Activated CD4-positive, alpha-beta T cell treated with anti-CD3 and anti-CD28 coated beads, Interleukin-2, amount 50 U/mL, for 1 hour (primary cell): ENCODE results near the gene USB1.

ENCODE experiments used
- DNase-seq: peaks from one replicate; pipeline ENCODE4 v3.0.0-alpha.2; 2020

The USB1 gene

DNA sequence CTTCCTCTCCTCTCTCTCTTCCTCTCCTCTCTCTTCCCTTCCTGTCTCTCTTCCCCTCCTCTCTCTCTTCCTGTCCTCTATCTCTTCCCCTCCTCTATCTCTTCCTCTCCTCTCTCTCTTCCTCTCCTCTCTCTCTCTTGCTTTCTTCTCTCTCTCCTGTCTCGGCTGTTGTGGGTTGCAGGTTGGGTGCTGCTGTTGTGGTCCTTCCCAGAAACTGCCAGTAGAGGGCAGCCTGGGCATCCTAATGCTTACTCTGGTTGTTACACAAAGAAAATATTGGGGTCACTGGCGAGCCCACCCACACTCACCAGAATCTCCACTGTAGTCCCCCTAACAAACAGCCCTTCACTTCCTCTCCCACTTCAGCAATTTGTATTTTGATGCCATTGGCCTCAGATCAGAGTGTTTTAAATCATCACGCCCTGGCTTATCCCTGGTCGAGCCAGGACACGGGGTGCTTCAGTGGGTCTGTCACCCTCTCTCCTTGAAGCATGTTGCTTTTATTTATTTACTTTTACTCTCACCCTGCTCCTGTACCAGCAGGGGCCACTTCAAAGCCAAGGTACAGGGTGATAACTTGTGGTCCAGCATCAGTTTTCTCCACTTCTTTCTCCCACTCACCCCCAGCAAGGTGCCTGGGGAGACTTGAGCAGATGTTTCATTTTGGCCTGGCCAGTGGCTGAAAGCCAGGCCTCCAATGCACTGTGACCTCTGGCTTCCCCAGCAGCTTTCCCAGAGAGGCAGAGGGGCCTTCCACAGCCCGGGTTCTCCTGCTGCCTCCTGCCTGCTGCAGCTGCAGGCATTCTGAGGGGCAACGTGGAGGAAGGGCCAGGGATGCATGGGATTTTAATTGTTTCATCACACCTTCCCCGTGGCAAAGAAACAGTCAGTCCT lies 19.7 kb downstream of the USB1 start:
- DNase-seq: peak; percentile 67

GRCh38 chr16:58021661-58022551 lies 20.7 kb downstream of the USB1 start:
- no peak for DNase-seq

DNA sequence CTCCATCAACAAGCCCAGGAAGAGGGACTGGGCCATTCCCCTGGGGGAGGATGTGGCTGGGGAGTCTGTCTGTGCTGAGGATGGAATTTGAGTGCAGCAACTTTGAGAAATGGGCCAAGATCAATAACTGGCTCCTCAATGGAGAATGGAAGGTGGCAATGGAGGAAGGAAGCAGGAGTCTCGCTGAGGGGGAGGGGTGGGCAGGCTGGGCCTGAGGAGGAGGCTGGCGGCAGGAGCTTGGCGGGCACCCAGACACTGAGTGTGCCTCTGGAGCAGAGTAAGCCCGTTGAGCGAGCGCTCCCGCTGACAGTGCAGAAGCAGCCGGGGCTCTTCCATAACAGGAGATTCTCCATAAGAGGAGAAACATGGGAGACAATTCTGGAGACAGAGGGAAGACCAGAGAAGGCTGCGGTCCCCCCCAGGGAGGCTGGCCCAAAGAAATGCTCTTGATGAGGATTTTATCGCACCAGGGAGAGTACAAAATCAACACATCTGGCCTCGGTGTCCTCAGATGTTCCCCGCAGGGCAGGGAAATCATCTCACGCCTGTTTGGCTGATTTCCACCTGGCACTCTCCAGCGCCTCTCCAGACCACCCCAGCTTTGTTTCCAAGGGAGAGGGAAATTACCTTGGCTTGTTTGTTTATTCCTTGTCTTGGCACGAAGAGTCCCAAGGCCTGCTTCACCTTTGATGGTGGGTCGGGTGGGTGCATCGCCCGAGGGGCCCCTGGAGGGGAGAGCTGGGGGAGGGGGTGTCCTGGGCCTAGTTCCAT lies 21.6 kb downstream of the USB1 start:
- DNase-seq: no peak

DNA sequence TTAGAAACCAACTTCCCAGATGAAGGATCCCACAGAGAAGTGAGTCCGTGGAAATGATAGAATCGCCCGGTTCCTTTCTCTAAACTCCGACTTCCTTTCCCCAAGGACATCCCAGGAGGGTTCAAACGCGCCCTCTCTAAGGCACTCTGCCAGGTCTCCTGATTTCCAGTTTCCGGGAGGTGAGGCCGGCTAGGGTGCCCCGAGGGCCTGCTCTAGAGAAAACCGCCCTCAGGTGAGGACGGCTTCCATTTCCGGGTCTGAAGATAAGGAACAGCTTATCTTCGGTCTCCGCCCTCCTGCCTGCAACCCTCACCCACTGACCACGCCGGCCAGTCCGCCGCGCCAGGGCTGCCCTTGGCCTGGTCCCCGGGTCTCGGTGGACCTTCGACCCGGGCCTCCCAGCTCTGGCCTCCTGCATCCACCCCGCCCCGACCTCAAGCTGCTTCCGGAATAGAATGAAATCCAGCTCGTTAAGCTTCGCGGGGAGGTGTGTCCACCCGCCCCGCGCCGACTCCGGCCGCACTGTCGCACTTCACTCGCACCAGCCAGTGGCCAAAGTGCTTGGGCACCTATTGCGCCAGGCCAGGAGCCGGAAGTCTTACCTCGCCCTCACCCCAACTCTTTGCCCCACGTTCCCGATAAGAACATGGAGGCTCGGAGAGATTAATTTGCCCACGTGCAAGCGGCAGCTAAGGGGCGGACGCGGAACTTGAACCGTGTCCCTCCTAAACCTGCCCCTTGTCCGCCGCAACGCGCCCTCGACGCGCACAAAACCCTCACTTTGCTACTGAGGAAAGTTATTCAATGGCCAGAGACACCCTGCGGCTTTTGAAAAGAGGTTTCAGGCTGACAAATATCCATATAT lies 23.5 kb downstream of the USB1 start:
- DNase-seq: no peak

DNA sequence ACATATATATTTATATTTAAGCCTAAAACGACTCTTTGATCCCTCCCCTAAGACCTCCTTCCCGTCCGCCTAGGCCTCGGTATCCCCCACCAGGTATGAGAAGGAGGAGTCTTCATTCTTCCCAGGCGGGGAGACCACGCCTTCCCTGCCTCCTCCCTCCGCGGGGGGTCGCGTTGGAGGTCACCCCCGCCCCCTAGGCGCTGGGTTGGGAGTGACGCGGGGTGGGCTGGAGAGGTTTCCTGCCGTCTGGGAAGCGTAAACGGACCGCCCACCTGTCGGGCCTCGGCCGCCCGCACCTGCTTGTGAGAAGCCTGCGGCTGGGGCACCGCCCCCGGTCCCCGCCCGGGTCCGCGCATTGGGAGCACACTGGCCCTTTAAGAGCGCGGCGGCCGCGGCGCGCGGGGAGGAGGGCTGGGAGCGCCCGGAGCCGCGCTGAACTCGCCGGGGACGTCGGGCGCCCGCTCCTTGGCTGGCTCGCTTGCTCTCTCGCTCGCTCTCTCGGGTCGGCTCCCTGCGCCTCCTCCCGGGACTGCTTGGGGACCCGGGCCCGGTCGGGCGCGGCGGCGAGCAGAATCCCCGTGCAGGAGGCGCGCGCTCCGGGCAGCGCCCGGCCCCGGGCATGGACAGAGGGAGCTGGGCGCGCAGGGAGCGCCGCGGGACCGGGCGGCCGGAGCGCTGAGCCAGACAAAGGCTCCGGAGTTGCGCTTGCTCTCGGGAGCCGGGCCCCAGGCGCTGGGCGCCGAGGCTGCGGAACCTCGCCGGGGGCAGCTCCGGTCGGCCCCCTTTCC lies 24.3 kb downstream of the USB1 start, which contains the start of gene MMP15:
TSS of gene MMP15 (plus strand) at position 404 of the 788 bp plus-strand sequence. CDS start 597 bp downstream, outside the sequence.
- DNase-seq: peak; percentile 60

DNA sequence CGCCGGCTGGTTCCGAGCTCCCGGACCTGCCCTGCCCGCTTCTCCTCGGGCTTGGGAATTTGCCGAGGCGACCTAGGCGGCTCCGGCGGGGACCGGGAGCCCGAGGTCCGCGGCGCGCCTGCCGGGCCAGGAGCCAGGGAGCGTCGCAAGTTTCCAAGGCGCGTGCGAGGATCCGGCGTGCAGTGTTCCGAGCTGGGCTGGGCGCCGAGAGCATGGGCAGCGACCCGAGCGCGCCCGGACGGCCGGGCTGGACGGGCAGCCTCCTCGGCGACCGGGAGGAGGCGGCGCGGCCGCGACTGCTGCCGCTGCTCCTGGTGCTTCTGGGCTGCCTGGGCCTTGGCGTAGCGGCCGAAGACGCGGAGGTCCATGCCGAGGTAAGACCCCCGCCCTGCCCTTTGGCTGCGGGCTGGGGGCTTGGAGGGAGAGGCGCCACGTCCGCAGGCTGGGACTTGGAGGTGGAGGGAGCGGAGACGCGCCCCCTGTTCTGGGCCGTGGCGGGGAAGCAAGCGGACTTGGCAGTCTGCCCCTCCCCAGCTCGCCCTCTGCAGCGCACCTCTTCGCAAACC lies 25.0 kb downstream of the USB1 start:
- DNase-seq: no peak

- no peak for DNase-seq
Observed at GRCh38 chr16:58026705-58027160, 25.5 kb downstream of the USB1 start.

GRCh38 chr16:58027161-58027915 lies 26.1 kb downstream of the USB1 start:
- no peak for DNase-seq

- DNase-seq: no peak
Observed at GRCh38 chr16:58027916-58028455, 26.8 kb downstream of the USB1 start.

- no peak for DNase-seq
Observed at GRCh38 chr16:58028541-58029070, 27.4 kb downstream of the USB1 start.

GRCh38 chr16:58029410-58029809 lies 28.2 kb downstream of the USB1 start:
- no peak for DNase-seq

DNA sequence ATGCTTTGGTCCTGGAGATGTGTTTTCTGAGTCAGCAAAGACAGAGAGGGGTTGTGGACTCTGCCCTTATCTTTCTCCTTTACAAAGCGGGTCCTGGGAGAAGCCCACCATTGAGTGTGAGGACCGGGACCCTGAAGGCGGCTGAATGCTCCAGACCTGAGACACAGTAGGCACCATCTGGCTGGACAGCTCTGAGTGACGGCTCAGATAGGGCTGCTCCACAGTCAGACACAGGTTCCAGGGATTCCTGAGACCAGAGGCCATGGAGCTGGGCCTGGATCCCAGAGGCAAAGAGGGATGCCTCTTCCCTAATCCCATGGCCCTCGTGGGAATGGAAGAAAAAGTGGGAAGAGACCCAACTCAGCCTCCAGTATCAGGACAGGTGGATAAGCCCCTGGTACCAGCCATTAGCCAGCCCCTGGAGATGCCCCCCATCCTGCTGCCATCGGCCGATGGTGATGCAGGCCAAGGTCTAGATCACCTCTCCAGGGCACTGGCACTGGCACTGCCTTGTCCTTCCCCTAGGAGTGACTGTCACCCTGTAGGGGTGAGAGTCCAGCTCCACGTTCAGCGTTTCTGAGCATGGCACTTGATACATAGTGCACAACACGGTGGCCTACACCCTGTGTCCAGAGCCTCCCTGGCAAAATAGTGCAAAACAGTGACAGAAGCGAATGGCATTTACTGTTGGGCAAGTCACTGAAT lies 29.1 kb downstream of the USB1 start:
- DNase-seq: no peak

- DNase-seq: no peak
Observed at GRCh38 chr16:58031016-58031800, 30.0 kb downstream of the USB1 start.

DNA sequence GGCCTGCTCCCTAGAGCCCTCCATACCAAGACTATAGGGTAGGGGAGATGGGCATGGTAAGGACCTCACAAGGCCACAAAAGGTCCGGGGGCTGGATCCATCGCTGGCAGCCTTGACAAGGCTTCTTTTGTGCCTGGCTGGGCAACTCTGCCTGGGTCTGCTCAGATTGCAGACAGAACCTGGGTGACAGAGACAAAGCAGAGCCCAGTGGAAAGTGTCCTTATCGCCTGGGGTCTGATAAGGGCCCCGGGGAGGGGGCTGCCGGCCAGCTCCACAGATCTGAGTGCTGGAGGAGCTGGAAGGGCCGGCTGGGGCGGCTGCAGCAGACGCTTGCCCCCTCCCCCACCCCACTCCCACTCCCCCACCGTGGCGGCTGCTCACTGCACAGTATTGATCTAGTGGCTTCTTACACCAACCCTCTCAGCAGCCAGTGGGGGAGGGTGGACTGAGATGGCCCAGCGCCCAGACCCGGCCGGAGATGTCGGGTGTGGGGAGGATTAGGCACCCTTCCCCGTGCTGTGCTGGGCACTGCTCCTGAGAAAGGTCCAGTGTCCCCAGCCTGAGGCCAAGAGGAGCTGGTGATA lies 31.6 kb downstream of the USB1 start:
- DNase-seq: no peak

GRCh38 chr16:58034128-58034685 lies 33.0 kb downstream of the USB1 start:
- no peak for DNase-seq

- DNase-seq: no peak
Observed at GRCh38 chr16:58034774-58035173, 33.6 kb downstream of the USB1 start.
